AG04449 (cell line): ENCODE measurements around the gene BMPR1B.

Source experiments
- CTCF ChIA-PET: fragments of 350-600 bp; formaldehyde crosslinking; extraction: SDS; loops from one replicate; lab custom pipeline; 2021; ENCODE audit warnings: antibody characterized with exemption; lab: Yijun Ruan, JAX
- POLR2A ChIA-PET: fragments of 400-600, 350-600 bp; formaldehyde crosslinking; extraction: SDS; loops from one replicate; lab custom pipeline; 2020; ENCODE audit warnings: antibody characterized with exemption, inconsistent platforms; lab: Yijun Ruan, JAX
- DNase-seq: peaks from one replicate; pipeline ENCODE4 v3.0.0-alpha.2; 2010; ENCODE audit warnings: low read depth, low spot score
- H3K4me3 ChIP-seq: 2 replicates; pipeline ENCODE4 v1.5.1; 2011; ENCODE audit warnings: low read depth, mild to moderate bottlenecking, control low read depth, low read length
- CTCF ChIP-seq: IDR thresholded peaks from one replicate; pipeline ENCODE4 v1.5.1; 2011; ENCODE audit warnings: mild to moderate bottlenecking, moderate library complexity, low read length, control low read depth, inconsistent platforms; ENCODE audit not compliant: insufficient read depth; ENCODE audit errors: missing control alignments

The BMPR1B gene

DNA sequence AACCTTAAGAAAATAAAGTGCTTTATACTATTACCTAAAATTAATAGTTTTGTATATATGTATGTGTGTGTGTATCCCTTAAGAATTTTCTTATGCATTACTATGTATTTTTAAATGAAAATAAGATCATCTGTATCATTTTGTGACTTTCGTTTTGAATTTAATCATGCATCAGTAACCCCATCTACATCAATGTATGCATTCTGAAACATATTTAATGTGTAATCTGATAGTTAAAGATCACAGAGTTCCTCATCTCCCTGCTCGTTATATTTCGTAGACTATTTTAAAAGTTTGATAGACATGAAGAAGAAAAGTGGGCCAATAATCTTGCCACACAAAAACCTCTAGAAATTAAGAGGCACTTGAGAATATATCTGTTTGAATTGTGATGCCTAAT lies 7.4 kb downstream of the BMPR1B start:
- CTCF ChIA-PET, result interaction anchor here (0.6 kb wide), 1 partner anchor 13 kb away, joined by 3 read pairs; no protein-coding TSS in a partner anchor
- H3K4me3 ChIP-seq, result no peak overlapping the region

DNA sequence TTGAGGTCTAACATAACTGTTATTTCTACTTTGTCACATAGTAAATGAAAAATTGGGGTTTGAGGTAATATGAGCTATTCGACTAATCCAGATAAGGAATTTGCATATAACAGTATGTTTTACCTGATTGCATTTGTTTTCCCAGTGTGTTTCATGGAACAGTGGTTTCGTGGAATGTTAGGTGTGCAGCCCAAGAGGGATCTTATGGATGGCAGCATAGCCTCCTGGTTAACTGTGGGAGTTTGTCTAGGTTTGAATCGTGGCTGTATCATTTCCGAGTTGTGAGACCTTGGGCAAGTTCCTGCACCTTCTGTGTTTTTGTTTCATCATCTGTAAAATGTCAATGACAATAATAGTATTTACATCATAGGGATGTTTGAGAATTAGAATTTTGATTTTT lies 7.9 kb downstream of the BMPR1B start:
- ChIA-PET CTCF (no interaction called here), POLR2A (no interaction called here)
- no peak for TF ChIP-seq CTCF
- no peak overlapping the region for H3K4me3 ChIP-seq
- DNase-seq, result no peak

More for the DNA sequence above, 7.4 kb downstream of the BMPR1B start:
- POLR2A ChIA-PET, result no interaction called here
- TF ChIP-seq CTCF, result no peak
- no peak for DNase-seq

GRCh38 chr4:94766856-94767255 lies 9.1 kb downstream of the BMPR1B start:
- no peak for TF ChIP-seq CTCF
- DNase-seq, result no peak
- ChIA-PET CTCF (interaction anchor here (0.8 kb wide), 1 partner anchor 117 kb away, joined by 3 read pairs; no protein-coding TSS in a partner anchor), POLR2A (no interaction called here)
- H3K4me3 ChIP-seq, result no peak overlapping the region

DNA sequence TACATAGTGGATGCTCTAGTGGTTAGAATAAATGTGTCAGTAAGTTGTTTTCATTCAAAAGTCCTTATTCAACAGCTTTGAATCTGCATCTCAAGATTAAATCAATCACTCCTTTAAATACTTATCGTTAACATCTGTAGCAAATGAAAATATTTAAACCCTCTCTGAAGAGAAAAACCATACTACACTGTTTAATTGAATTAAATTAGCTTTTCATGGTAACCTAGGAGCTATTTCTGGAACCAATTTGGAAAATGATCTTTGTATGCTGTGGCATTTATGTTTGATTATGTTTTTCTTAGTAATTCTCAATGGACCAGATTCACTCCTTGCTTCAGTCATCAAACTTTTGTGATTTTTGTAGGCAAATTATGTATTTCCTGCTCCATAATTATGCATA lies 9.7 kb downstream of the BMPR1B start:
- CTCF ChIA-PET, result interaction anchor here (0.8 kb wide), 1 partner anchor 117 kb away, joined by 3 read pairs; no protein-coding TSS in a partner anchor
- no peak for DNase-seq

GRCh38 chr4:94782707-94783106 lies 25.0 kb downstream of the BMPR1B start:
- no peak overlapping the region for H3K4me3 ChIP-seq
- CTCF ChIA-PET, result no interaction called here
- POLR2A ChIA-PET, result no interaction called here
- DNase-seq, result no peak
- no peak for TF ChIP-seq CTCF

More for the DNA sequence above, 9.7 kb downstream of the BMPR1B start:
- POLR2A ChIA-PET, result no interaction called here
- no peak for TF ChIP-seq CTCF
- no peak overlapping the region for H3K4me3 ChIP-seq

DNA sequence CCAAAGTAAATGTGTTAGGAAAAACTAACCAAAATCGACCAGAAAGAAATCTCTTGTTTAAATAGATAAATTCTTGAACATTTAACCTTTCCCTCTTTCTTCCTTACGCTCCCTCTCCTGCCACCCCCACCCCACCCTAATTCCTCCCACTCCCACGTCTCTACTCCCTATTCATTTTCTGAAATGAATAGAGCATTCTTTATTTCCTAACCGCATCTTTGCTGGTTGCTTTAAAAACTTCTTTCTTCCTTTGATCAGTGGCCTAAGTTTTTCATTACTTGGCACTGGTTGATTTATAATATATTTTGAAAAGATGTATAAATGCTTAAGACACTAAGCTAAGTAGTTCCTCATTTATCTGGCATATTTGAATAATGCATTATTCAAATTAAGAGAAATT lies 33.9 kb downstream of the BMPR1B start:
- no peak overlapping the region for H3K4me3 ChIP-seq
- ChIA-PET CTCF (no interaction called here), POLR2A (no interaction called here)
- TF ChIP-seq CTCF, result no peak
- no peak for DNase-seq
